Ovary (tissue), 9 donors: Measurements from ENCODE around the gene TRIM10. TPM values are rescaled to one million over a fixed set of nuclear protein-coding genes. Genes with fewer than 3 reads are reported as not detected.

ENCODE experiments used
- DNase-seq, 5 donors: peaks; one replicate each; pipeline ENCODE4 v3.0.0-alpha.2; 2019 to 2020
- H3K27ac ChIP-seq, 2 donors: fragments of 200-600 bp; one replicate each; pipeline versions ENCODE4 v1.5.1 to v1.8.0; 2019 to 2022
- H3K27me3 ChIP-seq: fragments of 200-600 bp; one replicate; pipeline ENCODE4 v1.8.0; 2022
- H3K36me3 ChIP-seq: fragments of 200-600 bp; sonication (generic); one replicate; pipeline ENCODE4 v1.5.1; 2019
- H3K4me1 ChIP-seq: one replicate; pipeline ENCODE4 v1.8.1; 2013; ENCODE audit warnings: mild to moderate bottlenecking, moderate library complexity; ENCODE audit not compliant: insufficient read depth
- H3K4me3 ChIP-seq: fragments of 200-600 bp; sonication (generic); one replicate; pipeline ENCODE4 v1.5.1; 2017
- H3K9me3 ChIP-seq, 2 donors: fragments of 200-600 bp in 1 of 2; sonication (generic) in 1 of 2; one replicate each; pipeline versions ENCODE4 v1.5.1 to v1.8.1; 2013 to 2019; ENCODE audit warnings: mild to moderate bottlenecking in 1 of 2, moderate library complexity in 1 of 2
- CTCF ChIP-seq, 3 donors: fragments of 450-650 bp in 2 of 3; fragments of 200-600 bp in 1 of 3; IDR thresholded peaks; one replicate each; pipeline versions ENCODE4 v1.5.1 to v1.8.0; 2016 to 2022; ENCODE audit warnings: antibody characterized with exemption in 3 of 3, mild to moderate bottlenecking in 1 of 3
- EP300 ChIP-seq: sonication (generic); formaldehyde crosslinking; IDR thresholded peaks from one replicate; pipeline ENCODE4 v1.6.1; 2017; ENCODE audit warnings: antibody characterized with exemption
- POLR2A ChIP-seq: fragments of 450-650 bp; IDR thresholded peaks from one replicate; pipeline ENCODE4 v1.6.1; 2017; ENCODE audit warnings: antibody characterized with exemption, mild to moderate bottlenecking, moderate library complexity
- WGBS, 3 donors: extraction: QIAGEN DNeasy Blood & Tissue Kit in 1 of 3; methylation state at CpG; one replicate each; pipeline versions ENCODE4 v1.1.5 to v1.1.7; 2013 to 2017; 5-methylcytosine and 5-hydroxymethylcytosine counted together
- intact Hi-C, 4 donors: fragments of 100-400 bp; cut with DNase I; formaldehyde crosslinking; loops; one replicate each; pipeline versions ENCODE4 v1.11.0 to v1.15.1; 2022 to 2023
- polyA plus RNA-seq, 2 donors: library from polyadenylated mRNA; stranded (reverse); fragments of 200-250 nt in 1 of 2; fragments of 350-450 nt in 1 of 2; fragmentation: Illumina TruSeq in 1 of 2; extraction: RNeasy Lipid Tissue Mini Kit (QIAGEN cat#74804) in 1 of 2; gene quantifications; one replicate each; pipeline ENCODE4 v1.2.3, GENCODE V29; 2013 to 2014
- small RNA-seq: library from RNA; depleted of rRNA; stranded (forward); fragments of <200 nt; gene quantifications from one replicate; pipeline ENCODE3, GENCODE V24; 2016
- total RNA-seq, 7 donors: library from RNA; depleted of rRNA in 2 of 7; stranded (reverse); fragments of >200 nt in 2 of 7; fragmentation: NEBNext Ultra II Directional in 3 of 7; extraction: Animal tissue kit (Norgen Biotek cat#: 25700) in 3 of 7; gene quantifications; one replicate each; pipeline versions ENCODE4 v1.1.0 to v1.2.4, GENCODE V29; 2016 to 2023
- donor health status: DM: no; HTN: no; CAD: no; lungs with moderate emphysema.
- donor health status: DM: no; HTN: no; CAD: no.
- donor health status: Bipolar disorder and iron deficiency.
- donor health status: DM: yes; HTN: yes; CAD: no.
- donor health status: DM: no; HTN: no; CAD: no.
- donor health status: DM: yes; HTN: yes; CAD: no.

The TRIM10 gene
- total and polyA plus RNA-seq, 9 donors = 0.10 TPM; not detected in 8

GRCh38 chr6:30103872-30104179 is 57.2 kb downstream of the TRIM10 start:
- 49 to 56% (median 56%) methylated on average over 3 of the region's 3 CpGs for WGBS, 3 donors
- Histone ChIP-seq H3K27ac (no peak overlapping the region), H3K9me3 (no peaks in the 10 kb centered on the region), H3K27me3 (no peaks in the 10 kb centered on the region), H3K4me3 (peak overlapping the region; percentile 30), H3K36me3 (no peaks in the 10 kb centered on the region), H3K4me1 (peaks cover 14% of the 10 kb centered on the region)
- intact Hi-C loops = loop anchor here in 1 of 4 donors (2.0 kb wide), 1 partner anchor 23 kb away; no protein-coding TSS in a partner anchor
- no peak for DNase-seq
- TF ChIP-seq EP300 = no peak
- no peak for TF ChIP-seq POLR2A
- TF ChIP-seq CTCF (IDR thresholded peaks at IDR 0.05) = no peak

- no peak overlapping the region for H3K27ac ChIP-seq
- peak; percentile 59 to 70 (median 68) for TF ChIP-seq CTCF (IDR thresholded peaks at IDR 0.05)
- no peak for TF ChIP-seq EP300
- no peak for TF ChIP-seq POLR2A
- WGBS, 3 donors = 6 to 9% (median 6%) methylated on average over 36 of the region's 36 CpGs
- no peaks in the 10 kb centered on the region for H3K27me3 ChIP-seq
- intact Hi-C loops = loop anchor here in 1 of 4 donors (2.0 kb wide), 1 partner anchor 24 kb away; no protein-coding TSS in a partner anchor
- DNase-seq = peak; percentile 75 to 88 (median 77)
- H3K9me3 ChIP-seq = no peaks in the 10 kb centered on the region
- H3K36me3 ChIP-seq = no peaks in the 10 kb centered on the region
- H3K4me3 ChIP-seq = peak overlapping the region; percentile 30
- peaks cover 14% of the 10 kb centered on the region for H3K4me1 ChIP-seq
Measured at GRCh38 chr6:30102970-30103871, 57.8 kb downstream of the TRIM10 start.

GRCh38 chr6:30102414-30102969 is 58.5 kb downstream of the TRIM10 start:
- peak overlapping the region; percentile 30 for H3K4me3 ChIP-seq
- no peaks in the 10 kb centered on the region for H3K27me3 ChIP-seq
- no peaks in the 10 kb centered on the region for H3K36me3 ChIP-seq
- 56 to 63% (median 56%) methylated on average over 15 of the region's 15 CpGs for WGBS, 3 donors
- H3K9me3 ChIP-seq = no peaks in the 10 kb centered on the region
- intact Hi-C loops = loop anchor here in 1 of 4 donors (2.0 kb wide), 1 partner anchor 24 kb away; no protein-coding TSS in a partner anchor
- TF ChIP-seq POLR2A (no peak), EP300 (no peak), CTCF (IDR thresholded peaks at IDR 0.05) (no peak)
- DNase-seq = peak in 1 of 5 donors; percentile 41
- peaks cover 14% of the 10 kb centered on the region for H3K4me1 ChIP-seq
- peak overlapping the region in 1 of 2 donors; percentile 53 for H3K27ac ChIP-seq

Small RNA genes within 50 kb of the gene (small RNA-seq; reads per million reads assigned to genes)
- not detected for gene RF00554

Other genes with a start within 250 kb of the TRIM10 start
- gene HLA-A, start 218.7 kb downstream of the TRIM10 start, total RNA-seq = 100 to 1,000 TPM; 269 to 430 (median 310) TPM
- 100 to 1,000 TPM; 511 to 543 TPM for gene HLA-A, start 218.7 kb downstream of the TRIM10 start, polyA plus RNA-seq
- 10 to 100 TPM; 23.9 to 37.9 (median 28.3) TPM for gene POLR1H, start 99.9 kb downstream of the TRIM10 start, total RNA-seq
- 10 to 100 TPM; 23.1 to 46.6 TPM for gene POLR1H, start 99.9 kb downstream of the TRIM10 start, polyA plus RNA-seq
- 10 to 100 TPM; 27.8 to 50.8 (median 43.2) TPM for gene PPP1R11, start 94.0 kb downstream of the TRIM10 start, total RNA-seq
- gene PPP1R11, start 94.0 kb downstream of the TRIM10 start, polyA plus RNA-seq = 100 to 1,000 TPM in 1 of 2 donors, 10 to 100 TPM in 1; 48.6 to 114 TPM
- 1 to 10 TPM in 3 of 7 donors, under 1 TPM in 3, not detected in 1; 0.28 to 3.1 (median 0.97) TPM for gene RNF39, start 85.4 kb downstream of the TRIM10 start, total RNA-seq
- 1 to 10 TPM in 1 of 2 donors, under 1 TPM in 1; 0.57 to 1.1 TPM for gene RNF39, start 85.4 kb downstream of the TRIM10 start, polyA plus RNA-seq
- not detected for gene TRIM31, start 48.1 kb downstream of the TRIM10 start, total RNA-seq
- gene TRIM31, start 48.1 kb downstream of the TRIM10 start, polyA plus RNA-seq = not detected
- not detected for gene TRIM40, start 25.1 kb downstream of the TRIM10 start, total RNA-seq
- gene TRIM40, start 25.1 kb downstream of the TRIM10 start, polyA plus RNA-seq = not detected
- gene TRIM15, start 2.3 kb upstream of the TRIM10 start, total RNA-seq = under 1 TPM in 1 of 7 donors, not detected in 6; 0.72 TPM
- gene TRIM15, start 2.3 kb upstream of the TRIM10 start, polyA plus RNA-seq = not detected
- 10 to 100 TPM; 15.3 to 35.8 (median 29.0) TPM for gene TRIM26, start 52.2 kb upstream of the TRIM10 start, total RNA-seq
- 10 to 100 TPM; 19.9 to 34.4 TPM for gene TRIM26, start 52.2 kb upstream of the TRIM10 start, polyA plus RNA-seq
- gene TRIM39, start 165.7 kb upstream of the TRIM10 start, total RNA-seq = 10 to 100 TPM in 5 of 7 donors, 1 to 10 TPM in 2; 7.6 to 16.4 (median 14.3) TPM
- gene TRIM39, start 165.7 kb upstream of the TRIM10 start, polyA plus RNA-seq = 10 to 100 TPM; 11.8 to 16.7 TPM
- 100 to 1,000 TPM in 1 of 7 donors, 10 to 100 TPM in 6; 31.0 to 104 (median 44.5) TPM for gene RPP21, start 183.9 kb upstream of the TRIM10 start, total RNA-seq
- 100 to 1,000 TPM in 1 of 2 donors, 10 to 100 TPM in 1; 14.2 to 106 TPM for gene RPP21, start 183.9 kb upstream of the TRIM10 start, polyA plus RNA-seq